HCT116 (cell line): ENCODE measurements around the gene IL17RE.

Experiments
- CEBPB ChIP-seq: IDR thresholded peaks from 2 replicates; pipeline ENCODE4 v1.6.1; 2012; ENCODE audit warnings: low read depth
- CTCF ChIP-seq, 3 experiments: fragments of 200-600 bp in 1 of 3; sonication (generic) in 1 of 3; IDR thresholded peaks in 2 of 3; conservative IDR thresholded peaks in 1 of 3; 2 replicates each; pipeline ENCODE4 v1.5.1; 2012 to 2017; ENCODE audit warnings: low read depth in 2 of 3, low read length in 2 of 3, antibody characterized with exemption in 1 of 3, borderline replicate concordance in 1 of 3, control low read depth in 1 of 3, mild to moderate bottlenecking in 1 of 3, mixed read lengths in 1 of 3, mixed run types in 1 of 3, moderate library complexity in 1 of 3; ENCODE audit not compliant: insufficient read depth in 1 of 3
- MAX ChIP-seq: IDR thresholded peaks from 2 replicates; pipeline ENCODE4 v1.6.1; 2012
- POLR2A ChIP-seq: IDR thresholded peaks from 2 replicates; pipeline ENCODE4 v1.7.0; 2011; ENCODE audit warnings: borderline replicate concordance; ENCODE audit not compliant: insufficient read depth, insufficient read length; ENCODE audit errors: extremely low read depth
- POLR2AphosphoS5 ChIP-seq: IDR thresholded peaks from 2 replicates; pipeline ENCODE4 v1.6.1; 2011; ENCODE audit warnings: mild to moderate bottlenecking, low read depth, low read length, moderate library complexity
- SRF ChIP-seq: IDR thresholded peaks from 2 replicates; pipeline ENCODE4 v1.6.1; 2012; ENCODE audit warnings: low read depth
- TCF7L2 ChIP-seq: IDR thresholded peaks from 2 replicates; pipeline ENCODE4 v1.7.0; 2011; ENCODE audit warnings: borderline replicate concordance, inconsistent platforms; ENCODE audit not compliant: insufficient read depth, insufficient read length; ENCODE audit errors: extremely low read depth
- ZFX ChIP-seq: fragments of 450-650 bp; IDR thresholded peaks from 2 replicates; pipeline ENCODE4 v1.6.1; 2017
- ZNF274 ChIP-seq: fragments of 200-500 bp; sonication (Bioruptor generic); IDR thresholded peaks from 2 replicates; pipeline ENCODE4 v1.6.1; 2014; ENCODE audit warnings: mild to moderate bottlenecking, low read depth, low read length, inconsistent platforms

- TF ChIP-seq ZFX, result no peak
- TF ChIP-seq POLR2AphosphoS5, result no peak
- TF ChIP-seq CTCF (IDR thresholded peaks at IDR 0.05 in 2 of 3, conservative IDR thresholded peaks at IDR 0.05 in 1 of 3; ENCODE audit: borderline replicate concordance in 1 of 3, insufficient read depth in 1 of 3, low read depth in 2 of 3, low read length in 2 of 3), result peak in 2 of 3 experiments; percentile 5 to 26; a peak in 2 of 6 replicates
- TF ChIP-seq ZNF274, result no peak
- TF ChIP-seq POLR2A, result no peak
- no peak for TF ChIP-seq MAX
- no peak for TF ChIP-seq CEBPB
- TF ChIP-seq TCF7L2, result no peak
- TF ChIP-seq SRF, result no peak
These were observed 31.6 kb downstream of the IL17RE start for GRCh38 chr3:9934235-9934621.
